ENCODE measurements around the gene MN1.

Gene MN1

GRCh38 chr22:27825174-27825573 lies 23.6 kb upstream of the MN1 start:
- DNase-seq (ENCODE audit: low spot score), result no peak

GRCh38 chr22:27823221-27823620 lies 21.7 kb upstream of the MN1 start:
- no peak for DNase-seq (ENCODE audit: low spot score)

GRCh38 chr22:27820896-27821866 lies 19.6 kb upstream of the MN1 start:
- DNase-seq (ENCODE audit: low spot score), result peak; percentile 32

GRCh38 chr22:27816552-27816951 lies 15.0 kb upstream of the MN1 start:
- no peak for DNase-seq (ENCODE audit: low spot score)

GRCh38 chr22:27815826-27816530 lies 14.4 kb upstream of the MN1 start:
- DNase-seq (ENCODE audit: low spot score), result no peak

- DNase-seq (ENCODE audit: low spot score), result no peak
Observed at GRCh38 chr22:27814993-27815392, 13.4 kb upstream of the MN1 start.

- no peak for DNase-seq (ENCODE audit: low spot score)
Observed at GRCh38 chr22:27811778-27812177, 10.2 kb upstream of the MN1 start.

GRCh38 chr22:27810609-27811151 lies 9.1 kb upstream of the MN1 start:
- DNase-seq (ENCODE audit: low spot score), result no peak

GRCh38 chr22:27809700-27810608 lies 8.4 kb upstream of the MN1 start:
- no peak for DNase-seq (ENCODE audit: low spot score)

GRCh38 chr22:27809226-27809603 lies 7.7 kb upstream of the MN1 start:
- DNase-seq (ENCODE audit: low spot score), result no peak

- no peak for DNase-seq (ENCODE audit: low spot score)
Observed at GRCh38 chr22:27808451-27809225, 7.1 kb upstream of the MN1 start.

- no peak for DNase-seq (ENCODE audit: low spot score)
Observed at GRCh38 chr22:27805841-27806240, 4.3 kb upstream of the MN1 start.

- DNase-seq (ENCODE audit: low spot score), result peak; percentile 68
Observed at GRCh38 chr22:27804470-27805297, 3.1 kb upstream of the MN1 start.

GRCh38 chr22:27803841-27804415 lies 2.4 kb upstream of the MN1 start:
- DNase-seq (ENCODE audit: low spot score), result no peak

GRCh38 chr22:27802346-27803073 lies 954 bp upstream of the MN1 start:
- no peak for DNase-seq (ENCODE audit: low spot score)

GRCh38 chr22:27801202-27801615 lies 347 bp downstream of the MN1 start:
- DNase-seq (ENCODE audit: low spot score), result no peak

GRCh38 chr22:27800250-27801201 lies 1.0 kb downstream of the MN1 start:
- no peak for DNase-seq (ENCODE audit: low spot score)

- DNase-seq (ENCODE audit: low spot score), result no peak
Observed at GRCh38 chr22:27799827-27800249, 1.7 kb downstream of the MN1 start.
